ENCODE measurements around the gene PARS2. TPM values are rescaled to one million over a fixed set of nuclear protein-coding genes. Genes with fewer than 3 reads are reported as not detected.

Gene PARS2
- total RNA-seq, 1 donor from 2014 or later, result 4.0 TPM

- Mint-ChIP-seq H3K27ac (ENCODE audit: unreplicated experiment) (no peak overlapping the region), H3K4me3 (ENCODE audit: unreplicated experiment) (no peak overlapping the region), H3K36me3 (ENCODE audit: low read depth) (no peaks in the 10 kb centered on the region), H3K9me3 (ENCODE audit: low read depth) (peaks cover 2% of the 10 kb centered on the region), H3K27me3 (ENCODE audit: low read depth) (peaks cover 17% of the 10 kb centered on the region), H3K4me1 (ENCODE audit: low read depth) (no peaks in the 10 kb centered on the region)
- no peak for TF ChIP-seq CTCF (IDR thresholded peaks at IDR 0.05)
- no peak for DNase-seq (ENCODE audit: low spot score)
Observed at GRCh38 chr1:54794451-54795355, 30.4 kb upstream of the PARS2 start.

- H3K36me3 Mint-ChIP-seq (ENCODE audit: low read depth), result no peaks in the 10 kb centered on the region
- peaks cover 2% of the 10 kb centered on the region for H3K9me3 Mint-ChIP-seq (ENCODE audit: low read depth)
- no peak overlapping the region for H3K4me3 Mint-ChIP-seq (ENCODE audit: unreplicated experiment)
- no peaks in the 10 kb centered on the region for H3K4me1 Mint-ChIP-seq (ENCODE audit: low read depth)
- DNase-seq (ENCODE audit: low spot score), result no peak
- no peak for TF ChIP-seq CTCF (IDR thresholded peaks at IDR 0.05)
- no peak overlapping the region for H3K27ac Mint-ChIP-seq (ENCODE audit: unreplicated experiment)
- H3K27me3 Mint-ChIP-seq (ENCODE audit: low read depth), result peaks cover 16% of the 10 kb centered on the region
Observed at GRCh38 chr1:54792686-54793282, 28.5 kb upstream of the PARS2 start.

- peaks cover 19% of the 10 kb centered on the region for H3K27me3 Mint-ChIP-seq (ENCODE audit: low read depth)
- DNase-seq (ENCODE audit: low spot score), result no peak
- H3K4me1 Mint-ChIP-seq (ENCODE audit: low read depth), result no peaks in the 10 kb centered on the region
- H3K27ac Mint-ChIP-seq (ENCODE audit: unreplicated experiment), result no peak overlapping the region
- no peaks in the 10 kb centered on the region for H3K36me3 Mint-ChIP-seq (ENCODE audit: low read depth)
- H3K9me3 Mint-ChIP-seq (ENCODE audit: low read depth), result peaks cover 2% of the 10 kb centered on the region
- TF ChIP-seq CTCF (IDR thresholded peaks at IDR 0.05), result peak; percentile 72
- no peak overlapping the region for H3K4me3 Mint-ChIP-seq (ENCODE audit: unreplicated experiment)
Observed at GRCh38 chr1:54791880-54792522, 27.7 kb upstream of the PARS2 start.

GRCh38 chr1:54788459-54788858 is 24.1 kb upstream of the PARS2 start:
- Mint-ChIP-seq H3K4me3 (ENCODE audit: unreplicated experiment) (no peak overlapping the region), H3K27me3 (ENCODE audit: low read depth) (peaks cover 22% of the 10 kb centered on the region), H3K36me3 (ENCODE audit: low read depth) (no peaks in the 10 kb centered on the region), H3K4me1 (ENCODE audit: low read depth) (no peaks in the 10 kb centered on the region), H3K27ac (ENCODE audit: unreplicated experiment) (no peak overlapping the region), H3K9me3 (ENCODE audit: low read depth) (peaks cover 2% of the 10 kb centered on the region)
- DNase-seq (ENCODE audit: low spot score), result no peak
- TF ChIP-seq CTCF (IDR thresholded peaks at IDR 0.05), result no peak

- DNase-seq (ENCODE audit: low spot score), result no peak
- Mint-ChIP-seq H3K9me3 (ENCODE audit: low read depth) (peaks cover 2% of the 10 kb centered on the region), H3K4me1 (ENCODE audit: low read depth) (no peaks in the 10 kb centered on the region), H3K27me3 (ENCODE audit: low read depth) (peaks cover 25% of the 10 kb centered on the region), H3K27ac (ENCODE audit: unreplicated experiment) (no peak overlapping the region), H3K4me3 (ENCODE audit: unreplicated experiment) (no peak overlapping the region), H3K36me3 (ENCODE audit: low read depth) (no peaks in the 10 kb centered on the region)
- TF ChIP-seq CTCF (IDR thresholded peaks at IDR 0.05), result no peak
Observed at GRCh38 chr1:54787604-54788003, 23.3 kb upstream of the PARS2 start.
